Psoas muscle (tissue), 8 donors: Measurements from ENCODE around the gene ADGRG1. TPM values are rescaled to one million over a fixed set of nuclear protein-coding genes. Genes with fewer than 3 reads are reported as not detected.

Source experiments
- ATAC-seq, 4 donors: fragments of 200-7000 bp; cut with Tn5 transposase; one replicate each; pipeline ENCODE4 v1.9.1; 2020; ENCODE audit warnings: moderate library complexity in 3 of 4, mild to moderate bottlenecking in 2 of 4
- DNase-seq, 2 donors: peaks; one replicate each; pipeline ENCODE4 v3.0.0-alpha.2; 2020
- H3K27ac ChIP-seq: fragments of 200-600 bp; one replicate; pipeline ENCODE4 v1.8.0; 2022
- H3K27me3 ChIP-seq, 3 donors: fragments of 200-600 bp in 1 of 3; one replicate each; pipeline versions ENCODE4 v1.6.1 to v1.8.0; 2013 to 2022; ENCODE audit warnings: low read length in 2 of 3, mild to moderate bottlenecking in 2 of 3, moderate library complexity in 1 of 3; ENCODE audit not compliant: insufficient read depth in 3 of 3
- H3K36me3 ChIP-seq, 2 donors: fragments of 200-600 bp in 1 of 2; one replicate each; pipeline versions ENCODE4 v1.6.1 to v1.8.0; 2013 to 2022; ENCODE audit warnings: low read depth in 1 of 2, mild to moderate bottlenecking in 1 of 2, moderate library complexity in 1 of 2; ENCODE audit not compliant: insufficient read depth in 1 of 2
- H3K4me1 ChIP-seq: fragments of 200-600 bp; one replicate; pipeline ENCODE4 v1.8.0; 2022
- H3K4me3 ChIP-seq: fragments of 200-600 bp; one replicate; pipeline ENCODE4 v1.8.0; 2022; ENCODE audit warnings: mild to moderate bottlenecking
- H3K9me3 ChIP-seq: fragments of 200-600 bp; one replicate; pipeline ENCODE4 v1.8.0; 2022
- WGBS, 3 donors: extraction: QIAGEN DNeasy Blood & Tissue Kit; methylation state at CpG; one replicate each; pipeline versions ENCODE4 v1.1.6 to v1.1.7; 2013; 5-methylcytosine and 5-hydroxymethylcytosine counted together
- intact Hi-C, 2 donors: fragments of 100-400 bp; cut with DNase I; formaldehyde crosslinking; loops; one replicate each; pipeline versions ENCODE4 v1.11.0 to v1.14.2; 2022
- polyA plus RNA-seq, 3 donors: library from polyadenylated mRNA; stranded (reverse); fragments of 200-250 nt; gene quantifications; one replicate each; pipeline ENCODE4 v1.2.3, GENCODE V29; 2013
- total RNA-seq, 4 donors: library from RNA; stranded (reverse); fragmentation: NEBNext Ultra II Directional in 2 of 4; extraction: Animal tissue kit (Norgen Biotek cat#: 25700) in 2 of 4; gene quantifications; one replicate each; pipeline versions ENCODE4 v1.2.1 to v1.2.4, GENCODE V29; 2021 to 2023
- TF ChIP-seq, protein P1 (sequence below): fragments of 200-600 bp; IDR thresholded peaks from one replicate; pipeline ENCODE4 v1.8.0; 2022; ENCODE audit warnings: antibody characterized with exemption
- donor health status: healthy with polysubstance abuse.
- donor health status: DM: no; HTN: no; CAD: no; lungs with moderate emphysema.
- donor health status: Bipolar disorder and iron deficiency.
- donor health status: healthy.
- donor health status: DM: yes; HTN: yes; CAD: no.
- donor health status: DM: no; HTN: no; CAD: no.
- donor health status: DM: no; HTN: no; CAD: no.
- donor health status: DM: yes; HTN: yes; CAD: no.

ADGRG1 gene
- total and polyA plus RNA-seq, 7 donors = 5.3 to 19.4 (median 14.2) TPM

DNA sequence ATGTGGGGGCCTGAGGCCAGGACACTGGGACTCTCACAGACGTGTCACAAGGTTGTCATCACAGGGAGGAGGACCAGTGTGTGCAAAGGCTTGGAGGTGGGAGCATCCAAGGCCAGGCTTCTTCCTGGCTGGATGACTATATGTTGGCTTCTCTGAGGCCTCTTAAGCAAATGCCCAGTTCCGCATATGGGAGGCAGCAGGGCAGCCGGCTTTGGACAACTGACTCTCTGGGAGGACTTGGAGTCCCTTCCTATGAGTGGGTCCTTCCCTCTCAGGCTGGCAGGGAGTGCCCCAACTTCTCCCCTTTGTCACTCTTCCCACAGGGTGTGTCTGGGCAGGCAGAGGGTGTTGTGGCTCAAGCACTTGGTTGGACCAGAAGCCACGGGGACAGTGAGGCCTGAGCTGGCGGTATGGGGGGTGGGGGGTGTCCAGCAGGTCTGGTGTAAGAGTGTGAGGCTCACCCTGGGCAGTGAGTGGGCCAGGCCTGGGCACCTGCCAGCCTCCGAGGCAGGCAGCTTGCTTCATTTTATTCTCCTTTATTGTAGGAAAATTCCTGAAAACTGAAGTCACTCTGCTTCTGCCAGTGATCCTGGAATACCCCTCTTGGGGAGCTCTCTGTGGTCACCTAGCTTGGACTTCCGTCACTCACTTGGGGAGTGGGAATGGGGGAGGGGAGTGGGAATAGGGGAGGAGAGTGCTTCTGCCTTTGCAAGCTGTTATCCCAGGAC, 14.9 kb downstream of the ADGRG1 start:
- intact Hi-C loops = no loop called here

DNA sequence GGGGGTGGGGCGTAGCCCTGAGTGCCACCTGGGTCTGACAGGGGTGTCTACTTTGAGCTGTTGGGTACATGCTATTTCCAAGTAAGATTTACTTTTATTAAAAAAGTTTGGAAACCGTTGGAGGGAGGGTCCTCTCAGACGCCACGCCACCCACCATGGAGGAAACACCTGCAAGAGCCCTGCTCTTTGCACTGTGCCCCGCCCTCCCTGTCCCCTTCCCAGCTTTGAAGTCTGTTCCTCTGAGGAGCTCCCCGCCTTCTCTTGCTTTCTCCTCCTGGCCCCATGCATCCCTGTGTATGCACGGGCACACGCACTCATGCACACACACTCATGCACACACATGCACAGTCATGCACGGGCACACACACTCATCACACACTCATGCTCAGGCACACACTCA, 15.5 kb downstream of the ADGRG1 start:
- WGBS, 3 donors = 60 to 65% (median 62%) methylated on average over 9 of the region's 9 CpGs
- Histone ChIP-seq H3K4me1 (no peaks in the 10 kb centered on the region), H3K27me3 (peaks cover 0 to 5% (median 0%) of the 10 kb centered on the region in 3 donors), H3K36me3 (no peaks in the 10 kb centered on the region), H3K4me3 (no peak overlapping the region), H3K27ac (no peak overlapping the region), H3K9me3 (no peaks in the 10 kb centered on the region)
- ATAC-seq (no peak), DNase-seq (no peak)
- TF ChIP-seq, protein P1, sequence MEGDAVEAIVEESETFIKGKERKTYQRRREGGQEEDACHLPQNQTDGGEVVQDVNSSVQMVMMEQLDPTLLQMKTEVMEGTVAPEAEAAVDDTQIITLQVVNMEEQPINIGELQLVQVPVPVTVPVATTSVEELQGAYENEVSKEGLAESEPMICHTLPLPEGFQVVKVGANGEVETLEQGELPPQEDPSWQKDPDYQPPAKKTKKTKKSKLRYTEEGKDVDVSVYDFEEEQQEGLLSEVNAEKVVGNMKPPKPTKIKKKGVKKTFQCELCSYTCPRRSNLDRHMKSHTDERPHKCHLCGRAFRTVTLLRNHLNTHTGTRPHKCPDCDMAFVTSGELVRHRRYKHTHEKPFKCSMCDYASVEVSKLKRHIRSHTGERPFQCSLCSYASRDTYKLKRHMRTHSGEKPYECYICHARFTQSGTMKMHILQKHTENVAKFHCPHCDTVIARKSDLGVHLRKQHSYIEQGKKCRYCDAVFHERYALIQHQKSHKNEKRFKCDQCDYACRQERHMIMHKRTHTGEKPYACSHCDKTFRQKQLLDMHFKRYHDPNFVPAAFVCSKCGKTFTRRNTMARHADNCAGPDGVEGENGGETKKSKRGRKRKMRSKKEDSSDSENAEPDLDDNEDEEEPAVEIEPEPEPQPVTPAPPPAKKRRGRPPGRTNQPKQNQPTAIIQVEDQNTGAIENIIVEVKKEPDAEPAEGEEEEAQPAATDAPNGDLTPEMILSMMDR = no peak
- intact Hi-C loops = no loop called here

More for the DNA sequence above, 14.9 kb downstream of the ADGRG1 start:
- no peak for ATAC-seq
- Histone ChIP-seq H3K27me3 (peaks cover 0 to 10% (median 0%) of the 10 kb centered on the region in 3 donors), H3K4me3 (no peak overlapping the region), H3K9me3 (no peaks in the 10 kb centered on the region), H3K36me3 (no peaks in the 10 kb centered on the region), H3K27ac (no peak overlapping the region), H3K4me1 (no peaks in the 10 kb centered on the region)
- TF ChIP-seq, protein P1 = no peak
- WGBS, 3 donors = 41 to 55% (median 54%) methylated on average over 7 of the region's 7 CpGs
- no peak for DNase-seq

DNA sequence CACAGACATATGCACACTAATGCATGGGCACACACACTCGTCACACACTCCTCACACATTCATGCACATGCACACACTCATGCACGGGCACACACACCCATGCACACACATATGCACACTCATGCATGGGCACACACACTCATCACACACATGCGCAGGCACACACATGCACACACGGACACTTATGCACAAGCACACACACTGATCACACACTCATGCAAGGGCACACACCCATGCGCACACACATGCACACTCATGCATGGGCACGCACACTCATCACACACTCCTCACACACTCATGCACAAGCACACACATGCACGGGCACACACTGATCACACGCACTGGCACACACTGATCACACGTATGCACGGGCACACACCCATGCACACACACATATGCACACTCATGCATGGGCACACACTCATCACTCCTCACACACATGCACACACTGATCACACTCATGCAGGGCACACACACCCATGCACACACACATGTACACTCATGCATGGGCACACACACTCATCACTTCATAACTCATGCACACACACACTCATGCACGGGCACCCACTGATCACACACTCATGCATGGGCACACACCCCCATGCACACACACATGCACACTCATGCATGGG, 16.1 kb downstream of the ADGRG1 start:
- no peak overlapping the region for H3K4me3 ChIP-seq
- DNase-seq = no peak
- no peaks in the 10 kb centered on the region for H3K4me1 ChIP-seq
- no peak overlapping the region for H3K27ac ChIP-seq
- WGBS, 3 donors = 86 to 93% (median 86%) methylated on average over 11 of the region's 11 CpGs
- intact Hi-C loops = loop anchor here (5.0 kb wide), 2 partner anchors 52 to 67 kb away; no protein-coding TSS in a partner anchor
- no peaks in the 10 kb centered on the region for H3K36me3 ChIP-seq
- ATAC-seq = no peak
- peaks cover 0 to 5% (median 0%) of the 10 kb centered on the region in 3 donors for H3K27me3 ChIP-seq
- TF ChIP-seq, protein P1 = no peak
- no peaks in the 10 kb centered on the region for H3K9me3 ChIP-seq

DNA sequence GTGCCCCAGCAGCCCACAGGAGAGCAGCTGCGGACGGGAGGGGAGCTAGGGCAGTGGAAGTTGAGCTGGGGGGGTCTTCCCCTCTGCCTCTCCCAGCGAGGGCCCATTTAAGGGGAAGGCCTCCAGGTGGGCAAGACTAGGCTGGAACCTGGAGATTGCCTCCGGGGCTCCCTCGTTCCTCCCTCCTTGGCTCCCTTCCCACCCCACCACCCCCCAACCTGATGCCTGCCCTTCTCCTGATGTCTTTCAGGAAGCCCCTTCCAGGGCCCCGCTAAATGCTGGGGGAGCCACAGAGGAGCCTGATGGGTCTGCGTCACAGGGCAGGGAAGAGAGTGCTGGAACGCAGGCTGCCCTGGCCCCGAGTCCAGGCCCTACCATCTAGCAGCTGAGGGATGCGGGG, 16.7 kb downstream of the ADGRG1 start:
- Histone ChIP-seq H3K27ac (peak overlapping the region; percentile 53), H3K9me3 (no peaks in the 10 kb centered on the region), H3K36me3 (no peaks in the 10 kb centered on the region), H3K27me3 (peaks cover 0 to 5% (median 0%) of the 10 kb centered on the region in 3 donors), H3K4me3 (no peak overlapping the region), H3K4me1 (no peaks in the 10 kb centered on the region)
- ATAC-seq (no peak), DNase-seq (no peak)
- TF ChIP-seq, protein P1 = no peak
- WGBS, 3 donors = 27 to 42% (median 35%) methylated on average over 8 to 10 of the region's 10 CpGs
- intact Hi-C loops = loop anchor here (5.0 kb wide), 2 partner anchors 53 to 68 kb away; no protein-coding TSS in a partner anchor
